ENCODE measurements around the gene BPIFB2. TPM values are rescaled to one million over a fixed set of nuclear protein-coding genes. Genes with fewer than 3 reads are reported as not detected.

BPIFB2 gene
- total RNA-seq, 1 donor from 2014 or later: not detected

DNA sequence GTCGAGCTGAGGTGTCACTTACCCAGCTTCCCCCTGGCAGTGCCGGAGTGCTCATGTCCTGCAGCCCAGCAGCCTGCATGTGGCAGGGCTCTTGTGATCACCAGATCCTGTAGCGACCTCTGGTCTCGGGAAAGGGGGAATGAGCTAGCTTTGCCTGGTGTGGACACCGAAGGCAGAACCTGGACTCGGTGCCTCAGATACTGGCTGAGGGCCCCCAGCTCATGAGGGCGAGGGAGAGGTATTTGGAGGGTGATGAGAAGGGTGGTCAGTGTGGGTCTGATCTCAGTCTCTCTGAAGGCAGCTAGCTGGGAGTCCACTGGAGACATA is 29.5 kb upstream of the BPIFB2 start:
- Mint-ChIP-seq H3K4me3 (no peak overlapping the region), H3K9me3 (no peaks in the 10 kb centered on the region), H3K36me3 (ENCODE audit: low read depth) (no peaks in the 10 kb centered on the region), H3K27ac (ENCODE audit: unreplicated experiment) (no peak overlapping the region), H3K27me3 (ENCODE audit: low read depth) (no peaks in the 10 kb centered on the region), H3K4me1 (peaks cover 60% of the 10 kb centered on the region)
- DNase-seq (ENCODE audit: low read depth, low spot score): no peak
- TF ChIP-seq, protein P1, sequence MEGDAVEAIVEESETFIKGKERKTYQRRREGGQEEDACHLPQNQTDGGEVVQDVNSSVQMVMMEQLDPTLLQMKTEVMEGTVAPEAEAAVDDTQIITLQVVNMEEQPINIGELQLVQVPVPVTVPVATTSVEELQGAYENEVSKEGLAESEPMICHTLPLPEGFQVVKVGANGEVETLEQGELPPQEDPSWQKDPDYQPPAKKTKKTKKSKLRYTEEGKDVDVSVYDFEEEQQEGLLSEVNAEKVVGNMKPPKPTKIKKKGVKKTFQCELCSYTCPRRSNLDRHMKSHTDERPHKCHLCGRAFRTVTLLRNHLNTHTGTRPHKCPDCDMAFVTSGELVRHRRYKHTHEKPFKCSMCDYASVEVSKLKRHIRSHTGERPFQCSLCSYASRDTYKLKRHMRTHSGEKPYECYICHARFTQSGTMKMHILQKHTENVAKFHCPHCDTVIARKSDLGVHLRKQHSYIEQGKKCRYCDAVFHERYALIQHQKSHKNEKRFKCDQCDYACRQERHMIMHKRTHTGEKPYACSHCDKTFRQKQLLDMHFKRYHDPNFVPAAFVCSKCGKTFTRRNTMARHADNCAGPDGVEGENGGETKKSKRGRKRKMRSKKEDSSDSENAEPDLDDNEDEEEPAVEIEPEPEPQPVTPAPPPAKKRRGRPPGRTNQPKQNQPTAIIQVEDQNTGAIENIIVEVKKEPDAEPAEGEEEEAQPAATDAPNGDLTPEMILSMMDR (conservative IDR thresholded peaks at IDR 0.05): no peak

- TF ChIP-seq, protein P1 (conservative IDR thresholded peaks at IDR 0.05): no peak
- Mint-ChIP-seq H3K4me3 (no peak overlapping the region), H3K9me3 (no peaks in the 10 kb centered on the region), H3K27ac (ENCODE audit: unreplicated experiment) (no peak overlapping the region), H3K4me1 (peaks cover 68% of the 10 kb centered on the region), H3K36me3 (ENCODE audit: low read depth) (no peaks in the 10 kb centered on the region), H3K27me3 (ENCODE audit: low read depth) (no peaks in the 10 kb centered on the region)
- DNase-seq (ENCODE audit: low read depth, low spot score): no peak
Observed at GRCh38 chr20:32979201-32979998, 28.1 kb upstream of the BPIFB2 start.

DNA sequence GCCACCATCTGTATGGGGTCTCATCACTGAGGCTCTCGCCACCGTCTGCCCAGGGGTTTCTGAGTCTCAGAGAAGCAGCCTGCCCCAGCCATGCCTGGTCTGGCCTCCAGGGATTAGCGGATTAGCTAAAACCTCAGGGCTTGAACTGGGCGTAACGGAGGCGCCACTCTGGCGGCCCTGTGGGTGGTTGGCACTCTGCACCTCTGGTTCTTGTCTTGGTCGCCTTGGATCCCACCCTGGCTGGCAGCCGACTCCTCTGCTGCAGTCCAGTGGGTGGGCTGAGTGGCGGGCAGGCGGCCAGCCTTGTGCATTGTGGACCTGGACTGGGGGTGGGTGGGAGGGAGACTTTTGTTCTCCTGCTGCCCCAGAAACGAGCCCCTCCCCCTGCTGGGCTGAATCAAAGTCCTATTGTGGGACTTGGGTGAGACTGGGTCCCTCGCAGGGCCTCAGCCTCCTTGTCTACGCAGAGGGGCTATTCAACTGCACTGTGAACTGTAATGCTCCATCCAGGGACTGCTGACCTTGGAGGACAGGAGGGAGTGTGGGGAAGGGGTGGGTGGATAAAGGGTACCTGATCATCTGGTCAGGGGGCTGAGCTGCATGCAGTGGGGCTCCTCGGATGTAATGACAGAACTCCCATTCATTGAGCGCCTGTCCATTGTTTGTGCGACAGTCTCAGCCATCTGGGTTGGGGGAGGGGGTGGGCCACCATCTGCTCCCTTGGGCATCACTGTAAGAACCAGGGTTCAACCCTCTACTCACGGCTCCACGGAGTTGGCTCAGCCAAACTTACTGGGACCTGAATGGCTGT is 27.2 kb upstream of the BPIFB2 start:
- DNase-seq (ENCODE audit: low read depth, low spot score): peak; percentile 54
- TF ChIP-seq, protein P1 (conservative IDR thresholded peaks at IDR 0.05): no peak
- Mint-ChIP-seq H3K27me3 (ENCODE audit: low read depth) (no peaks in the 10 kb centered on the region), H3K9me3 (no peaks in the 10 kb centered on the region), H3K4me1 (peaks cover 63% of the 10 kb centered on the region), H3K36me3 (ENCODE audit: low read depth) (no peaks in the 10 kb centered on the region), H3K27ac (ENCODE audit: unreplicated experiment) (peak overlapping the region; percentile 81), H3K4me3 (no peak overlapping the region)

DNA sequence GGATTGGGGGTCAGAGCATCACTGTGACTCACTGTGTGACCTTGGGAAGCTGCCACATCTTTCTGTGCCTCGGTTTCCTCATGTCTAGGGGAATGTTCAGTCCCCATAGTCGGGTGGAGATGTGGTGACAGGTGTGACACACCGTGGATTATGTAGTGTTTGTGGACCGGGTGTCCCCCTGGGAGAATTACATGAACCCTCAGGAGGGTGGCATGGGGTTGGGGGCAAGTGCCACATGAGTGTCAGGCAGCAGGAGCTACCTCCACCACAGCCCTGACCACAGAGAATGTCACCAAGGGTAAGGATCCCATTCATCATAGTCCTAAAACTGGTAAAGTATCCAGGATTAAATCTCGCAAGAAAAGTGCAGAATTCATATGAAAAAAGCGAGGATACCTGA is 26.5 kb upstream of the BPIFB2 start:
- no peak for DNase-seq (ENCODE audit: low read depth, low spot score)
- Mint-ChIP-seq H3K27ac (ENCODE audit: unreplicated experiment) (peak overlapping the region; percentile 81), H3K4me3 (no peak overlapping the region)

DNA sequence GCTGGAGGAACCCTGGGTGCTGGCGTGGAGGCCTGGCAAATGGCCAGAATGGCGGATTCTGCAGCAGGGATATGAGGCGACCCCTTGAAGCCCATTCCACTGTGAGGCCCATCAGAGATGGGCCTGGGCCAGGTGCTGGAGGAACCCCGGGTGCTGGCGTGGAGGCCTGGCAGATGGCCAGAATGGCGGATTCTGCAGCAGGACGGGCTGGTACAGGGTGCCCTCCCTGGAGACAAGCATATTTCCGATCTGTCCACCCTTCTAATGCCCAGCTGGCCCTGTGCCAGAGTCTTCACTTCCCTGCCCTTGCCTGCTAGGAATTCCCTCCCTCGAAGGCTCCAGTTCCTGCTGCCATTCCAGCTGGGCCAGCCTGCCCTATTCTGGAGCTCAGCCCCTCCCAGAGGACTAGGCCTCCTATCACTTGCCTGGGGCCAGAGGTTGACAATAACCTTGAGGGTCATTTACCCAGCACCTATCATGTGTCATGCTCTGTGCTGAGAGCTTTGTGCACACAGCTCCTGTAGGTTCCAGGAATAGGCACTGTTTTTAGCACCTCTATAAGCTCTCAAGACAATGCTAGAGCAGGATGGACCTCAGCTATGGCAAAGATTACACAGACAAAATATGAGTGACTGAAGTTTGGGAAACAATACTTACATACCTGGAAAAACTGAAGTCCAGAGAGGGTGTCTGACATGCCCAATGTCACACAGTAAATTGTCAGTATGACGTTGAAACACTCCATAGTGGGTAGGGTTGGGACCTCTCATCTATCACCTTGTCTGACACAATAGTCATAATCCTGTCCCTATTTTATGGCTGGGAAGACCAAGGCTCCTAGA is 24.7 kb upstream of the BPIFB2 start:
- DNase-seq (ENCODE audit: low read depth, low spot score): no peak
- Mint-ChIP-seq H3K36me3 (ENCODE audit: low read depth) (no peaks in the 10 kb centered on the region), H3K4me3 (no peak overlapping the region), H3K27ac (ENCODE audit: unreplicated experiment) (no peak overlapping the region), H3K4me1 (peaks cover 50% of the 10 kb centered on the region), H3K27me3 (ENCODE audit: low read depth) (no peaks in the 10 kb centered on the region), H3K9me3 (no peaks in the 10 kb centered on the region)
- TF ChIP-seq, protein P1 (conservative IDR thresholded peaks at IDR 0.05): no peak

More for the DNA sequence above, 26.5 kb upstream of the BPIFB2 start:
- no peaks in the 10 kb centered on the region for H3K9me3 Mint-ChIP-seq
- no peaks in the 10 kb centered on the region for H3K27me3 Mint-ChIP-seq (ENCODE audit: low read depth)
- peaks cover 63% of the 10 kb centered on the region for H3K4me1 Mint-ChIP-seq
- TF ChIP-seq, protein P1 (conservative IDR thresholded peaks at IDR 0.05): no peak
- no peaks in the 10 kb centered on the region for H3K36me3 Mint-ChIP-seq (ENCODE audit: low read depth)

All from neural crest cell (in vitro differentiated cells).